ENCODE results near the gene HCN2. TPM values are rescaled to one million over a fixed set of nuclear protein-coding genes. Genes with fewer than 3 reads are reported as not detected.

HCN2 gene
- total RNA-seq, 1 experiment from 2014 or later = 9.2 TPM

- no peak for DNase-seq (ENCODE audit: low spot score)
- no peaks in the 10 kb centered on the region for H3K36me3 Mint-ChIP-seq
- no peak for TF ChIP-seq ZNF396 (CRISPR knock-in tag; IDR thresholded peaks at IDR 0.05; ENCODE audit: borderline replicate concordance)
- TF ChIP-seq ATF1 (CRISPR knock-in tag; IDR thresholded peaks at IDR 0.05) = no peak
- TF ChIP-seq IRF1 (CRISPR knock-in tag; IDR thresholded peaks at IDR 0.05) = no peak
- TF ChIP-seq KAT7 (CRISPR knock-in tag; IDR thresholded peaks at IDR 0.05; ENCODE audit: borderline replicate concordance) = no peak
- TF ChIP-seq ZNF232 (CRISPR knock-in tag; IDR thresholded peaks at IDR 0.05) = no peak
- no peak for TF ChIP-seq MAX (CRISPR knock-in tag; IDR thresholded peaks at IDR 0.05)
- TF ChIP-seq NFE2L1 (CRISPR knock-in tag; IDR thresholded peaks at IDR 0.05) = no peak
- no peak for TF ChIP-seq JUN (CRISPR knock-in tag; IDR thresholded peaks at IDR 0.05)
- TF ChIP-seq RELA (CRISPR knock-in tag; IDR thresholded peaks at IDR 0.05; ENCODE audit: borderline replicate concordance) = no peak
- no peak for TF ChIP-seq TP53 (CRISPR knock-in tag; IDR thresholded peaks at IDR 0.05)
- TF ChIP-seq CTCF (IDR thresholded peaks at IDR 0.05) = no peak
- TF ChIP-seq ATF3 (CRISPR knock-in tag; conservative IDR thresholded peaks at IDR 0.05) = no peak
- TF ChIP-seq FOXP4 (CRISPR knock-in tag; IDR thresholded peaks at IDR 0.05) = no peak
- ChIA-PET POLR2A (no interaction called here), CTCF (no interaction called here)
- H3K27me3 Mint-ChIP-seq (ENCODE audit: low read depth) = no peaks in the 10 kb centered on the region
- no peak overlapping the region for H3K4me3 Mint-ChIP-seq
- H3K9me3 Mint-ChIP-seq = no peaks in the 10 kb centered on the region
- ATAC-seq = no peak
- H3K4me1 Mint-ChIP-seq = no peaks in the 10 kb centered on the region
- no peak overlapping the region for H3K27ac Mint-ChIP-seq
These were observed 61.6 kb downstream of the HCN2 start for GRCh38 chr19:651114-651818.

GRCh38 chr19:651991-652390 is 62.3 kb downstream of the HCN2 start:
- Mint-ChIP-seq H3K27me3 (ENCODE audit: low read depth) (no peaks in the 10 kb centered on the region), H3K4me1 (no peaks in the 10 kb centered on the region), H3K9me3 (no peaks in the 10 kb centered on the region), H3K27ac (no peak overlapping the region), H3K4me3 (no peak overlapping the region), H3K36me3 (no peaks in the 10 kb centered on the region)
- ChIA-PET CTCF (no interaction called here), POLR2A (no interaction called here)
- DNase-seq (ENCODE audit: low spot score) = no peak
- no peak for TF ChIP-seq MXD4 (CRISPR knock-in tag; IDR thresholded peaks at IDR 0.05; ENCODE audit: borderline replicate concordance)
- no peak for ATAC-seq

- Mint-ChIP-seq H3K36me3 (no peaks in the 10 kb centered on the region), H3K4me1 (no peaks in the 10 kb centered on the region), H3K9me3 (no peaks in the 10 kb centered on the region), H3K27me3 (ENCODE audit: low read depth) (no peaks in the 10 kb centered on the region), H3K4me3 (no peak overlapping the region), H3K27ac (no peak overlapping the region)
- no peak for ATAC-seq
- no peak for DNase-seq (ENCODE audit: low spot score)
- POLR2A ChIA-PET = no interaction called here
- no peak for TF ChIP-seq MYBL2 (CRISPR knock-in tag; IDR thresholded peaks at IDR 0.05)
- no peak for TF ChIP-seq TCF7 (CRISPR knock-in tag; IDR thresholded peaks at IDR 0.05; ENCODE audit: low read depth)
- TF ChIP-seq MAX (CRISPR knock-in tag; IDR thresholded peaks at IDR 0.05) = no peak
- no peak for TF ChIP-seq ZNF121 (CRISPR knock-in tag; IDR thresholded peaks at IDR 0.05)
- no peak for TF ChIP-seq GRHL2 (CRISPR knock-in tag; IDR thresholded peaks at IDR 0.05; ENCODE audit: insufficient replicate concordance, severe bottlenecking)
- no peak for TF ChIP-seq ZNF396 (CRISPR knock-in tag; IDR thresholded peaks at IDR 0.05; ENCODE audit: borderline replicate concordance)
- no peak for TF ChIP-seq TEAD4 (CRISPR knock-in tag; IDR thresholded peaks at IDR 0.05)
- TF ChIP-seq AR (CRISPR knock-in tag; IDR thresholded peaks at IDR 0.05) = no peak
- CTCF ChIA-PET = no interaction called here
These were observed 63.0 kb downstream of the HCN2 start for GRCh38 chr19:652467-653389.

Measured in WTC11 (cell line).